ENCODE measurements around the gene SLC51A.

The SLC51A gene

DNA sequence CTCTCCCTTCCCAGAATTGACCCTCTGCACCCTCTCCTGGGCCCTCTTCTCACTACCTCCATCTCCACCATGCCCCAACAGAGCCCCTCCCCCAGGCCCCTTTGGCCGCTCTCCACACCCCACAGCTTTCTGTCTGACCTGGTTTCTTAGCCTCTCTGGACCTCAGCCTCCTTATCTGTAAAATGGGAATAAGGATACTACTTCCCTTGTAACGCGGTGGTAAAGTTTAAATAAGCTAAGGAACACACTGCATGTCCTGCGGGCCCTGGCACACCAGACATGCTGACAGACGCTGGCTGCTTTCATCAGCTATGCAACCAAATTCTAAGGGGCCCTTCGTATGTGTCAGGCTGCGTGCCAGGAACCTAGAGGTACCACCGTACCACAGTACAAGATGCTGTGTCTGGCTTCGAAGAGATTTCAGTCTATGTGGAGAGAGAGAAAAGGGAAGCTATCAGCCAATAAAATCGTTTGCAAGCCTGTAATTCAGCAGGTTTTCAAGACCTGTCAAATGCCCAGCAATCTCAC lies 777 bp upstream of the SLC51A start:
- Histone ChIP-seq H3K4me3 (ENCODE audit: insufficient read depth, low read depth, low read length, poor library complexity, severe bottlenecking) (no peak overlapping the region), H3K27ac (ENCODE audit: insufficient read depth, low read length, poor library complexity, severe bottlenecking) (no peak overlapping the region), H3K4me1 (ENCODE audit: control insufficient read depth, insufficient read depth, low read length, poor library complexity, severe bottlenecking) (peaks cover 7% of the 10 kb centered on the region), H3K27me3 (replicated peaks; ENCODE audit: control insufficient read depth, insufficient read depth, low read length, poor library complexity, severe bottlenecking) (no peaks in the 10 kb centered on the region), H3K9me3 (ENCODE audit: control insufficient read depth, low read length) (no peaks in the 10 kb centered on the region), H3K36me3 (ENCODE audit: control insufficient read depth, insufficient read depth, low read length) (no peaks in the 10 kb centered on the region)
- no peak for DNase-seq

DNA sequence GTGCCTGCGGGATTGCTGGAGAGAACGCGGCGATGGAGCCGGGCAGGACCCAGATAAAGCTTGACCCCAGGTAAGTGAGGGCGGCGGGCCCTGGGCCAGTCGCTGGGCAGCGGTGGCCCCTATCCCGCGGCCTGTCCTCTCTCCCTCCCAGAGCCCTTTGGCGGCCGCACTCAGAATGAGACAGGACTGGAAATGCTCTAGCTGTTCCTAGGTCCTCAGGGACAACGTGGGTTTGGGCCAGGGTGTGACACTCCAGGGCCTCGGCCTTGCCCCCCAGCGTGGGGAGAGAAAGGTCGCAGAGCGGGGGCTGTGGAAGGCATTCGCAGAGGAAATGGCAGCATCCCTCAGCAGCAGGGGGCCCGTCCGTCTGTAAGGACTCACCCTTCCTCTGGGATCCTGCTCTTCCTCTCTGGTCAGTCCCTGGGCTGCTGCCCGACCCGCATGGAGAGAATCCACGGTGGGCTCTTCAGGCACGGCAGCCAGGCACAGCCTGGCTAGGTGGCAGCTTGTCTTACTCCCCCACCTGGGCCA lies 412 bp downstream of the SLC51A start:
- H3K9me3 ChIP-seq (ENCODE audit: control insufficient read depth, low read length): no peaks in the 10 kb centered on the region
- H3K4me1 ChIP-seq (ENCODE audit: control insufficient read depth, insufficient read depth, low read length, poor library complexity, severe bottlenecking): peaks cover 7% of the 10 kb centered on the region
- H3K4me3 ChIP-seq (ENCODE audit: insufficient read depth, low read depth, low read length, poor library complexity, severe bottlenecking): no peak overlapping the region
- H3K36me3 ChIP-seq (ENCODE audit: control insufficient read depth, insufficient read depth, low read length): no peaks in the 10 kb centered on the region
- no peak for DNase-seq
- H3K27me3 ChIP-seq (replicated peaks; ENCODE audit: control insufficient read depth, insufficient read depth, low read length, poor library complexity, severe bottlenecking): no peaks in the 10 kb centered on the region
- H3K27ac ChIP-seq (ENCODE audit: insufficient read depth, low read length, poor library complexity, severe bottlenecking): no peak overlapping the region

DNA sequence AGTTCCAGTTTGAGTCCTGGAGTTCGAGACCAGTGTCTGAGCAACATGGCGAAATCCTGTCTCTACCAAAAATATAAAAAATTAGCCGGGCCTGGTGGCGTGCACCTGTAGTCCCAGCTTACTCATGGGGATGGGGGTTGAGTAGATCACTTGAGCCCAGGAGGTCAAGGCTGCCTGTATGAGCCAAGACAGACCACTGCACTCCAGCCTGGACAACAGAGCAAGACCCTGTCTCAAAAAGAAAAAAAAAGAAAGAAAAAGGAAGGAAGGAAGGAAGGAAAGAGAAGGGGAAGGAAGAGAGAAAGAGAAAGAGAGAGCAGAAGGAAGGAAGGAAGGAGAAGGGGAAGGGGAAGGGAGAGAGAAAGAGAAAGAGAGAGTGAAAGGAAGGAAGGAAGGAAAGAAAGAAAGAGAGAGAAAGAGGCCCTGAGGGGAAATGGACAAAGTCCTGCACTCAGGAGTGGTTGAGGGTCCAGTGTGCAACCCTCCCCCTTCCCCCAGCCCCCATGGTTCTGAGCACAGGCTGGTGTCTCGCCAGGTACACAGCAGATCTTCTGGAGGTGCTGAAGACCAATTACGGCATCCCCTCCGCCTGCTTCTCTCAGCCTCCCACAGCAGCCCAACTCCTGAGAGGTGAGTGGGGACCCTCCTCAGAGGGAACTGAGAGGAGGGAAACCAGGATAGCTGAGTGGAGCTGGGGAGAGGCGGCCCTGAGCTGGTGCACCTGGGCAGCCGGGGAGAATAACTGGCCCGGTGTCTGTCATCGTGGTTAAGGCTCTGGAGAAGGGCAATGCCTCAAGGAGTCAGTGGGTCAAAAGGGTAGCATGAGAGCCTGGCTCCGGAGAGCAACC lies 1.2 kb downstream of the SLC51A start:
- Histone ChIP-seq H3K27ac (ENCODE audit: insufficient read depth, low read length, poor library complexity, severe bottlenecking) (no peak overlapping the region), H3K27me3 (replicated peaks; ENCODE audit: control insufficient read depth, insufficient read depth, low read length, poor library complexity, severe bottlenecking) (no peaks in the 10 kb centered on the region), H3K4me3 (ENCODE audit: insufficient read depth, low read depth, low read length, poor library complexity, severe bottlenecking) (no peak overlapping the region), H3K36me3 (ENCODE audit: control insufficient read depth, insufficient read depth, low read length) (no peaks in the 10 kb centered on the region), H3K4me1 (ENCODE audit: control insufficient read depth, insufficient read depth, low read length, poor library complexity, severe bottlenecking) (peaks cover 7% of the 10 kb centered on the region), H3K9me3 (ENCODE audit: control insufficient read depth, low read length) (no peaks in the 10 kb centered on the region)
- no peak for DNase-seq

GRCh38 chr3:196218155-196218712 lies 1.9 kb downstream of the SLC51A start:
- Histone ChIP-seq H3K27me3 (replicated peaks; ENCODE audit: control insufficient read depth, insufficient read depth, low read length, poor library complexity, severe bottlenecking) (no peaks in the 10 kb centered on the region), H3K9me3 (ENCODE audit: control insufficient read depth, low read length) (no peaks in the 10 kb centered on the region), H3K4me1 (ENCODE audit: control insufficient read depth, insufficient read depth, low read length, poor library complexity, severe bottlenecking) (peaks cover 7% of the 10 kb centered on the region), H3K27ac (ENCODE audit: insufficient read depth, low read length, poor library complexity, severe bottlenecking) (no peak overlapping the region), H3K36me3 (ENCODE audit: control insufficient read depth, insufficient read depth, low read length) (no peaks in the 10 kb centered on the region), H3K4me3 (ENCODE audit: insufficient read depth, low read depth, low read length, poor library complexity, severe bottlenecking) (no peak overlapping the region)
- DNase-seq: no peak

GRCh38 chr3:196219194-196219969 lies 3.0 kb downstream of the SLC51A start:
- Histone ChIP-seq H3K4me1 (ENCODE audit: control insufficient read depth, insufficient read depth, low read length, poor library complexity, severe bottlenecking) (peaks cover 7% of the 10 kb centered on the region), H3K9me3 (ENCODE audit: control insufficient read depth, low read length) (no peaks in the 10 kb centered on the region), H3K27me3 (replicated peaks; ENCODE audit: control insufficient read depth, insufficient read depth, low read length, poor library complexity, severe bottlenecking) (no peaks in the 10 kb centered on the region), H3K4me3 (ENCODE audit: insufficient read depth, low read depth, low read length, poor library complexity, severe bottlenecking) (peak overlapping the region; percentile 47), H3K27ac (ENCODE audit: insufficient read depth, low read length, poor library complexity, severe bottlenecking) (no peak overlapping the region), H3K36me3 (ENCODE audit: control insufficient read depth, insufficient read depth, low read length) (no peaks in the 10 kb centered on the region)
- DNase-seq: peak in 2 of 3 donors; percentile 27 to 61

GRCh38 chr3:196219970-196220311 lies 3.6 kb downstream of the SLC51A start:
- Histone ChIP-seq H3K27me3 (replicated peaks; ENCODE audit: control insufficient read depth, insufficient read depth, low read length, poor library complexity, severe bottlenecking) (no peaks in the 10 kb centered on the region), H3K9me3 (ENCODE audit: control insufficient read depth, low read length) (no peaks in the 10 kb centered on the region), H3K27ac (ENCODE audit: insufficient read depth, low read length, poor library complexity, severe bottlenecking) (no peak overlapping the region), H3K36me3 (ENCODE audit: control insufficient read depth, insufficient read depth, low read length) (no peaks in the 10 kb centered on the region), H3K4me3 (ENCODE audit: insufficient read depth, low read depth, low read length, poor library complexity, severe bottlenecking) (no peak overlapping the region), H3K4me1 (ENCODE audit: control insufficient read depth, insufficient read depth, low read length, poor library complexity, severe bottlenecking) (peaks cover 7% of the 10 kb centered on the region)
- no peak for DNase-seq

DNA sequence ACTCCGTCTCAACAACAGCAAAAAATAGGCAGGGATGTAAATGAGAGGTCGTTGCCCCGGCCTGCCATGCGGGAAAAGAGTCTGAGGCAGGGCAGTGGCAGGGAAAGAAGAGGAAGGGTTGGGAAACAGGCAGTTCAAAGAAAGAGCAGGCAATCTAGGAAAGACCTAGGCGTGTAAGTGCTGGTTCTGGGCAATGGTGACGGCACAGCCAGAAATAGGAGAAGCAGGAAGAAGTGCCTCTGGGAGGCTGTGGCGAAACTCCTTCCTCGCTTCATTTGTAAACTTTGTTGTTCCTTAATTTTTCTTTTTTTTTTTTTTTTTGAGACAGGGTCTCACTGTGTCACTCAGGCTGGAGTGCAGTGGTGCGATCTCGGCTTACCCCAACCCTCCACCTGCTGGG lies 4.3 kb downstream of the SLC51A start:
- H3K27ac ChIP-seq (ENCODE audit: insufficient read depth, low read length, poor library complexity, severe bottlenecking): no peak overlapping the region
- no peaks in the 10 kb centered on the region for H3K36me3 ChIP-seq (ENCODE audit: control insufficient read depth, insufficient read depth, low read length)
- no peak for DNase-seq
- no peaks in the 10 kb centered on the region for H3K9me3 ChIP-seq (ENCODE audit: control insufficient read depth, low read length)
- H3K27me3 ChIP-seq (replicated peaks; ENCODE audit: control insufficient read depth, insufficient read depth, low read length, poor library complexity, severe bottlenecking): no peaks in the 10 kb centered on the region
- H3K4me3 ChIP-seq (ENCODE audit: insufficient read depth, low read depth, low read length, poor library complexity, severe bottlenecking): no peak overlapping the region
- H3K4me1 ChIP-seq (ENCODE audit: control insufficient read depth, insufficient read depth, low read length, poor library complexity, severe bottlenecking): peaks cover 7% of the 10 kb centered on the region

- Histone ChIP-seq H3K27ac (ENCODE audit: insufficient read depth, low read length, poor library complexity, severe bottlenecking) (no peak overlapping the region), H3K4me1 (ENCODE audit: control insufficient read depth, insufficient read depth, low read length, poor library complexity, severe bottlenecking) (peaks cover 7% of the 10 kb centered on the region), H3K9me3 (ENCODE audit: control insufficient read depth, low read length) (no peaks in the 10 kb centered on the region)
Observed at GRCh38 chr3:196220991-196221390, 4.7 kb downstream of the SLC51A start.

GRCh38 chr3:196222876-196223595 lies 6.7 kb downstream of the SLC51A start:
- Histone ChIP-seq H3K27ac (ENCODE audit: insufficient read depth, low read length, poor library complexity, severe bottlenecking) (no peak overlapping the region), H3K27me3 (replicated peaks; ENCODE audit: control insufficient read depth, insufficient read depth, low read length, poor library complexity, severe bottlenecking) (no peaks in the 10 kb centered on the region), H3K9me3 (ENCODE audit: control insufficient read depth, low read length) (no peaks in the 10 kb centered on the region), H3K4me1 (ENCODE audit: control insufficient read depth, insufficient read depth, low read length, poor library complexity, severe bottlenecking) (peaks cover 7% of the 10 kb centered on the region), H3K36me3 (ENCODE audit: control insufficient read depth, insufficient read depth, low read length) (no peaks in the 10 kb centered on the region), H3K4me3 (ENCODE audit: insufficient read depth, low read depth, low read length, poor library complexity, severe bottlenecking) (no peak overlapping the region)
- DNase-seq: no peak

More at GRCh38 chr3:196220991-196221390, 4.7 kb downstream of the SLC51A start:
- Histone ChIP-seq H3K4me3 (ENCODE audit: insufficient read depth, low read depth, low read length, poor library complexity, severe bottlenecking) (no peak overlapping the region), H3K36me3 (ENCODE audit: control insufficient read depth, insufficient read depth, low read length) (no peaks in the 10 kb centered on the region), H3K27me3 (replicated peaks; ENCODE audit: control insufficient read depth, insufficient read depth, low read length, poor library complexity, severe bottlenecking) (no peaks in the 10 kb centered on the region)
- no peak for DNase-seq

All from effector memory CD4-positive, alpha-beta T cell (primary cell).